Fibroblast of mammary gland (primary cell): Measurements from ENCODE around the gene MAN1C1.

Experiments used
- DNase-seq: peaks from one replicate; pipeline ENCODE4 v3.0.0-alpha.2; 2010; ENCODE audit warnings: low read depth
- H3K4me3 ChIP-seq: 2 replicates; pipeline ENCODE4 v1.5.1; 2011; ENCODE audit warnings: low read depth, mild to moderate bottlenecking, low read length, moderate library complexity; ENCODE audit not compliant: control insufficient read depth
- TF ChIP-seq, protein P1 (sequence below): conservative IDR thresholded peaks from 2 replicates; pipeline ENCODE4 v1.5.1; 2011; ENCODE audit warnings: low read depth, low read length, inconsistent platforms; ENCODE audit not compliant: control insufficient read depth, insufficient read depth

The MAN1C1 gene

DNA sequence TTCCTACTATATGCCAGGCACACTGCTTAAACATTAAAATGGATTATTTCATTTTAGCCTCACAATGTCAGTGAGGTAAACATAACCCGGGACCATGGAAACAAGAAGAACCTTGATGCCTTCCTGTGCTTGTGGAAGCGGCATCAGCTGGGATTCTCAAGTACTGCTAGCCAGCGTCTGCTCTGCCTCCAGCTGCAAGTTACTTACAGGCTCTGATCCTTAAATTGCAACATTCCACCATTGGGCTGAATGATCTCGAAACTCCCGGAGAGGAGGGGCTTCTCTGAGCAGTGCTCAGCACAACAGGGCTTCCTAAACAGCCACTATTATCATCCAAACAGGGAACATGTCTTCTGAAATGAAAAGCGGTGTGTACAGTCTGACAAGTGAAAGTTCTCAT is 6.7 kb upstream of the MAN1C1 start:
- no peak for DNase-seq
- TF ChIP-seq, protein P1, sequence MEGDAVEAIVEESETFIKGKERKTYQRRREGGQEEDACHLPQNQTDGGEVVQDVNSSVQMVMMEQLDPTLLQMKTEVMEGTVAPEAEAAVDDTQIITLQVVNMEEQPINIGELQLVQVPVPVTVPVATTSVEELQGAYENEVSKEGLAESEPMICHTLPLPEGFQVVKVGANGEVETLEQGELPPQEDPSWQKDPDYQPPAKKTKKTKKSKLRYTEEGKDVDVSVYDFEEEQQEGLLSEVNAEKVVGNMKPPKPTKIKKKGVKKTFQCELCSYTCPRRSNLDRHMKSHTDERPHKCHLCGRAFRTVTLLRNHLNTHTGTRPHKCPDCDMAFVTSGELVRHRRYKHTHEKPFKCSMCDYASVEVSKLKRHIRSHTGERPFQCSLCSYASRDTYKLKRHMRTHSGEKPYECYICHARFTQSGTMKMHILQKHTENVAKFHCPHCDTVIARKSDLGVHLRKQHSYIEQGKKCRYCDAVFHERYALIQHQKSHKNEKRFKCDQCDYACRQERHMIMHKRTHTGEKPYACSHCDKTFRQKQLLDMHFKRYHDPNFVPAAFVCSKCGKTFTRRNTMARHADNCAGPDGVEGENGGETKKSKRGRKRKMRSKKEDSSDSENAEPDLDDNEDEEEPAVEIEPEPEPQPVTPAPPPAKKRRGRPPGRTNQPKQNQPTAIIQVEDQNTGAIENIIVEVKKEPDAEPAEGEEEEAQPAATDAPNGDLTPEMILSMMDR, result no peak

DNA sequence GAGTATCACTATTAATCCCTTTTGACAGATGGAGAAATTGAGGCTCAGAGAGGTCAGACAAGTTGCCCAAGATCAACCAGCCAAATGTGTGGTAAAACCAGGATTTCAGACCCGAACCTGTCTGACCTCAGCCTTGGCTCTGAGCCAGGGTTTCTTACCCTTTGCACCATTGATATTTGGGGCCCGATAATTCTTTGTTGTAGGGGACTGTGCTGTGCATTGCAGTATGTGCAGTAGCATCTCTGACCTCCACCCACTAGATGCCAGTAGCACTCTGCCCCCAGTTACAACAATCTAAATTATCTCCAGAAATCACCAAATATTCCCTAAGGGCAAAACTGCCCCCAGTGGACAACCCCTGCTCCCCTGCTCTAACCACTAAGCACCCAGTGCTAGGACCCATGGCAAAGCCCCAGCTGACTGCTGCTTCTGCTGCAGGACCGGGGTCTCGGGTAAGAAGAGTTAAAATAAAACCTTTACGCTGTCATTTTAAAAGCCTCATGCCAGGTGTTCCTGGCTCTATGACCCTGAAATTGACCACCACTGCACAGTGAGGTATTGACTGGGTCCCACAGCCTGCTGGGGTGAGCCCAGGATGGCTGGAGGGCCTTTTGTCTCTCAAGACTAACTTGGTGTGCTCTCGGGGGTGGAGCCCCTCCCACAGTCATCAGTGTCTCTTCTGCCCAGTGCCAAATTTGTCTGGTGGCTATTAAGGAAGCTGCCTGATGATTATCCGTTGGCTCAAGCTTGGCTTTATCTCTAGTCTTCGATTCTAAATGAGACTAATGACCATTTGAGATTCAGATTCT is 5.6 kb upstream of the MAN1C1 start:
- no peak overlapping the region for H3K4me3 ChIP-seq
- TF ChIP-seq, protein P1, result peak; percentile 42
- peak; percentile 37 for DNase-seq

More for the DNA sequence above, 6.7 kb upstream of the MAN1C1 start:
- no peak overlapping the region for H3K4me3 ChIP-seq

DNA sequence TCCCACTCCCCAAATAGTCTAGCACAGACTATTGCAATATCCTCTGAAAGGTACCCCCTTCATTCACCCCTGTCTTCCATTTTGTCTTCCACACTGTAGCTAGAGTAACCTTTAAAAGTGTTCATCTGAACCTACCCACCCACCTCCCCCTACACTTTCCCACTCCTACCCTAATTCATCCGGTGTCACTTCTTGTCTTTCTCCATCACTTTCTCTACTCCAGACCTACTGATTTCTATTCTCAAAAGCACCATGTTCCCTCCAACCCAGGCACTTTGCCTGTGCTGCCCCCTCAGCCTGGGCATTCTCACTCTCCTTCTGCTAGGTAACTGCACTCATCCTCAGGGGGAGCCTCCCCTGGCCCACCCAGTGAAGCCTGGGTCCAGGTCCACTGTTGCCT is 4.7 kb upstream of the MAN1C1 start:
- TF ChIP-seq, protein P1, result no peak
- DNase-seq, result no peak
- no peak overlapping the region for H3K4me3 ChIP-seq

DNA sequence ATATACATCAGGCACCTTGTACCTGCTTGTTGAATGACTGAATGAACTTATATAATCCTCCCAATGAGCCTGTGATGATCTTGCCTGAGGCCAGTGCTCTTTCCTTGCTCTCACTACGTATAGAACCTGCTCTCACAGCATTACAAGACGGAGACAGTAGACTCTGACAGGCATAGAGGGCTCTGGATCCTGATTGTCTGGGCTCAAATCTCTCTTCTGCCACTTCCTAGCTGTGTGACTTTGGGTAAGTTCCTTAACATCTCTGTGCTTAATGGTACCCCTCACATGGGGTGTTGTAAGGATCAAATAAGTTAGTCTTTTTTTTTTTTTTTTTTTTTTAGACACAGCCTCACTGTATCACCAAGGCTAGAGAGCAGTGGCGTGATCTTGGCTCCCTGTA is 4.2 kb upstream of the MAN1C1 start:
- no peak overlapping the region for H3K4me3 ChIP-seq
- no peak for DNase-seq
- TF ChIP-seq, protein P1, result no peak

DNA sequence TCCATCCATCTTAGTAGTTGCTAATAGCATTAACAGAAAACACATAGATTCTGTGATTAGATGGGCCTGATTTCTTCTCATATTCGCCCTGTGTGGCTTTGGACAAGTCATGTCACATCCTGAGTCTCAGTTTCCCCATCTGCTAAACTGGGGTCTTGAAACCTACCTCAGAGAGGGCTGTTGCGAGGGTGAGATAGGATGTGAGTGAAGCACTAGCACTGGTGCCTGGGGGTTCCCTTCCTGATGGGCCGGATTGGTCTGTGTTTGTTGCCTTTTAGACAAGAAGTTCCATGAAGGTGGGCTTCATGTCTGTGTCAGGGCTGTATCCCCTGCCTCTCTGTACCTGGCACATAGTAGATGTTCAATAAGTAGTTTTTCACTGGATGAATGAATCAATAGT is 3.5 kb upstream of the MAN1C1 start:
- DNase-seq, result no peak
- H3K4me3 ChIP-seq, result no peak overlapping the region
- TF ChIP-seq, protein P1, result no peak

DNA sequence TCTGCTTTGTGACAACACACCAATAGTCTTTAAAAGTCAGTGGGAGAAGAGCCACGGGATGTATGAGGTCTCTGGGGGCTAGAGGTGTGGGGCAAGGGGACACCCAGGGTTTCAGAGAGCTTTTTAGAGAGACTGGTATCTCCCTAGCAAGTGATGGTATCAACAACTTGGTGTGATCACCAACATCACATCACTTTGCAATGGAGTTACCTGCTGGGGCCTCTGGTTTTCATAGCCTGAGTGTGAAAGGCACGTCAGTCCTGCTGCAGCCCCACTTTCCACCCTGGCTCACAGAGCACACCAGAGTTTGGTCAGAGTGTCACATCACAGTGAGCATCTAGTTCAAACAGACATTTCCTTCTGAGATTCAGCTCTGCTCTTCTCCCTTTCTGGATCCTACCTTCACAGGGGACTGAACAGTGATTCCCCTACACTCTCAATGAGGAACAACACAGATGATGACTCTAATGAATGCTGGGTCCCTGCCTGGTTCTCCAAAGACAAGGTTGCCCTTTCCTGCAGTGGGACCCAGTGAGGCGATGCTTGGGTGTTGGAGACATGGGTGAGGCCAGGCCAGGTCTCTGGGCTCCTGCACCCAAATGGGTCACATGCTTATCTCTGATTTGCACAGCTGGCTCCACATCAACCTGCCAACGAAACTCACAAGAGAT is 2.0 kb upstream of the MAN1C1 start:
- no peak for DNase-seq
- TF ChIP-seq, protein P1, result no peak
- no peak overlapping the region for H3K4me3 ChIP-seq
